ENCODE measurements around the gene TPSB2.
"Not testable (repeated sequence)": the region's sequence is repeated elsewhere in the genome, so short reads cannot be mapped to it uniquely, and the experiment has no call there.

TPSB2 gene

DNA sequence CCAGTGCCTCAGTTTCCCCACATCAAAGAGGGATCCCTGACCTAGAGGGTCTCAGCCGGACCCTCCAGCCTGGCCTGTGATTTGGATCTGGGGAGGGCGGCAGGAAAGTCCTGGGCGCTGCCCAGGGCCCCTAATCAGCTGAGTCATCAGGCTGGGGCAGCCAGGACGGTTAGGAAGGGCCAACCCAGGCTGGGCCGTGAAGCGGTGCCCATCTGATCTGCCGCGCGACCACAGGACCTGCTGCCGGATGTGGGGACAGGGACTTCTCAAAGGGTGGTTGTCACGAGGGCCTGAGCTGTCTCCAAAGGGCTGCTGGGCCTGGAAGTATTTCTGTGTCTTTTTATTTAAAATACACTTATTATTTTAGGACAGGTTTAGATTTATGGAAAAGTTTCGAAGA, 14.9 kb upstream of the TPSB2 start:
- no peak for DNase-seq (ENCODE audit: low read depth)
- no peak overlapping the region for H3K4me3 ChIP-seq (ENCODE audit: low read depth, low read length)

- not testable (repeated sequence) for DNase-seq (ENCODE audit: low read depth)
Observed at GRCh38 chr16:1243907-1244850, 14.2 kb upstream of the TPSB2 start.

DNA sequence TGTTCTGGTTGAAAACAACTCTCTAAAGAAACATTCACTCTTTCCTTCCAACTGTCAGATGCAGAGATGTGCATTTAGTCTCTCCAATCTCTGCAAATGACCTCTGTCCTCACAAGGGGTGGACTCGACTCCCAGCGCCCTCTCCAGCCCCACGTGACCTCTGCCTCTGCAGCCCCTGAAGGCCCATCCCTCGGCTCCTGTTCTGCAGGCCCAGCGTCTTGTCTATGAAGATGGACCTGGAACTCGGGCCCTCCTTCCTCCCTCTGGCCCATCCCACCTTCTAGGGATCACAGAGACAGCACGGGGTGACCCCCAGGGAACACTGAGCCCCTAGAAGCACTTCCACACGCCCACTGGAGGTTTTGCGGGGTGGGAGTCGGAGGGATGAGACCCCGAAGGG, 13.4 kb upstream of the TPSB2 start:
- not testable (repeated sequence) for DNase-seq (ENCODE audit: low read depth); H3K4me3 ChIP-seq (ENCODE audit: low read depth, low read length)

More at GRCh38 chr16:1243907-1244850, 14.2 kb upstream of the TPSB2 start:
- not testable (repeated sequence) for H3K4me3 ChIP-seq (ENCODE audit: low read depth, low read length)

GRCh38 chr16:1241081-1241480, 11.1 kb upstream of the TPSB2 start:
- DNase-seq (ENCODE audit: low read depth); H3K4me3 ChIP-seq (ENCODE audit: low read depth, low read length): not testable (repeated sequence)

- H3K4me3 ChIP-seq (ENCODE audit: low read depth, low read length); DNase-seq (ENCODE audit: low read depth): not testable (repeated sequence)
Observed at GRCh38 chr16:1240436-1240835, 10.5 kb upstream of the TPSB2 start, which contains the start of gene TPSAB1. Gene TPSAB1 (plus strand): TSS chr16:1240705. CDS start chr16:1240939, 234 bp downstream.

GRCh38 chr16:1239575-1239974, 9.6 kb upstream of the TPSB2 start:
- not testable (repeated sequence) for DNase-seq (ENCODE audit: low read depth); H3K4me3 ChIP-seq (ENCODE audit: low read depth, low read length)

DNA sequence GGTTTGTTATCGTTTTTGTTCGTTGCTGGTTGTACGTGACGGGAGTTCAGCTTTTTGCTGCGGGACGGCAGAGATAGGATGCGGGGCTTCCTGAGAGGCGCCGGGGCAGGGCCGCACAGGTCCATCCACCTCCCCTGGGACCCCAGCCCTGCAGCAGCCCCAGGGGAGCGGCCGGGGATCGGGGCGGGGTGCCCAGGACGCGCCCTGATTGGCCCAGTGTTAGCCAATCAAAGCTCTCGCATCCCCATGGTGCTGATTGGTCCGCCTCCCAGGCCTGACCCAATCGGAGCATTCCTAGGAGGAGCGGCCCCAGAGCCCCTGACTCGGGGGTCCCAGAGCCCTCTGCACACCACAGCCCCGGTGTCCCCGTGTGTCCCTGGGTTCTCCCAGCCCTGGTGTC, 8.9 kb upstream of the TPSB2 start:
- not testable (repeated sequence) for H3K4me3 ChIP-seq (ENCODE audit: low read depth, low read length); DNase-seq (ENCODE audit: low read depth)

DNA sequence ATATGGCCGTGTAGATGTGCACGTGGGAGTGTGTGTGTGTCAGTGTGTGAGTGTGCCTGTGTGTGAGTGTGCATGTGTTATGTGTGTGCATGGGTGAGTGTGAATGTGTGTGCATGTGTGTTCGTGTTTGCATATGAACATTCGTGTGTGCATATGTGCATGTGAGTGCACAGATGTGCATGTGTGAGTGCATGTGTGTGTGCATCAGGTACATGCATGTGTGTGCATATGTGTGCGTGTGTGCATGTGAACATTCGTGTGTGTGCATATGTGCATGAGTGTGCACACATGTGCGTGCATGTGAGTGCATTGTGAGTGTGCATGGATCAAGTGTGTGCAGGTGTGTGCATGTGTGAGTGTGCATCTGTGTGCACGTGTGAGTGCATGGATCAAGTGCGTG, 8.0 kb upstream of the TPSB2 start:
- no peak for DNase-seq (ENCODE audit: low read depth)
- H3K4me3 ChIP-seq (ENCODE audit: low read depth, low read length): no peak overlapping the region

DNA sequence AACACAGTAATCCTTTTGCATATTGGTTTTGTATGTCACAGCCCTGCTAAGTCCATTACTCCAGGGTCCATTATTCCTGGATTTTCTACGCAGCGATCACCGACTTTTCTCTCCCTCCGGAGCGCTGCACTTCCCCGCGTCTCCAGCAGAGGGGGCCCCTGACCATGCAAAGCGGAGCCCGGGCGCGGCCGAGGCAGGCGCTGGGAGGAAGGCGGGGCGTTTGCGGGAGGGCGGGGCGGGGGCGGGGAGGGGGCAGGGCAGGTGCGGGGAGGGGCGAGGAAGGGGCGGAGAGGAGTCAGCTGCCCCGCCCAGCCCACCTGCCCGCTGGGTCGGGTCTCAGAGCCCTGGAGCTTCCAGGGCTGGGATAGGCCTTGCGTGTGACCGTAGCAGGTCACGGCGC, 6.7 kb upstream of the TPSB2 start:
- DNase-seq (ENCODE audit: low read depth); H3K4me3 ChIP-seq (ENCODE audit: low read depth, low read length): not testable (repeated sequence)

DNA sequence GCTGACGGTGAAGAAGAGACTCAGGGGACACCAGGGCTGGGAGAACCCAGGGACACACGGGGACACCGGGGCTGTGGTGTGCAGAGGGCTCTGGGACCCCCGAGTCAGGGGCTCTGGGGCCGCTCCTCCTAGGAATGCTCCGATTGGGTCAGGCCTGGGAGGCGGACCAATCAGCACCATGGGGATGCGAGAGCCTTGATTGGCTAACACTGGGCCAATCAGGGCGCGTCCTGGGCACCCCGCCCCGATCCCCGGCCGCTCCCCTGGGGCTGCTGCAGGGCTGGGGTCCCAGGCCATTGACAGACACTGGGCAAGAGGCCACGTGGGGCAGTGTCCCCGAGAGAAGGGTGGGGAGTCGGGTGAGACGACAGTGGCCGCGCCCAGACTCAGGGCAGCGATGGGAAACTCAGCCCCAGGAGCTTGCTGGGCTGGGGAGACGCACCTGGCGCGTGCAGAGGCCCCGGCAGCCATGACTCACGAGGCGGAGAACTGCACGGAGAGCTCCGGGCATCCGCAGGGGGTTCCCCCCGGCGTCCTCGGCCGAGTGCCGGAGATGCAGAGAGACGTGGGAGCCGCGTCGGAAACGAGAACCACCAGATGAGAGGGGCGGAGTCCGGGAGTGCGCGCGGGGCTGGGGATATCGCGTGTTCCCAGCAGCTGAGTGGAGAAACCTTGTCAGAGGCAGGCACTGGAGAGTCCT, 2.2 kb upstream of the TPSB2 start:
- H3K4me3 ChIP-seq (ENCODE audit: low read depth, low read length); DNase-seq (ENCODE audit: low read depth): not testable (repeated sequence)

- not testable (repeated sequence) for DNase-seq (ENCODE audit: low read depth)
Observed at GRCh38 chr16:1231301-1231700, 1.3 kb upstream of the TPSB2 start.

GRCh38 chr16:1230471-1231212, 658 bp upstream of the TPSB2 start:
- H3K4me3 ChIP-seq (ENCODE audit: low read depth, low read length); DNase-seq (ENCODE audit: low read depth): not testable (repeated sequence)

More at GRCh38 chr16:1231301-1231700, 1.3 kb upstream of the TPSB2 start:
- H3K4me3 ChIP-seq (ENCODE audit: low read depth, low read length): not testable (repeated sequence)

DNA sequence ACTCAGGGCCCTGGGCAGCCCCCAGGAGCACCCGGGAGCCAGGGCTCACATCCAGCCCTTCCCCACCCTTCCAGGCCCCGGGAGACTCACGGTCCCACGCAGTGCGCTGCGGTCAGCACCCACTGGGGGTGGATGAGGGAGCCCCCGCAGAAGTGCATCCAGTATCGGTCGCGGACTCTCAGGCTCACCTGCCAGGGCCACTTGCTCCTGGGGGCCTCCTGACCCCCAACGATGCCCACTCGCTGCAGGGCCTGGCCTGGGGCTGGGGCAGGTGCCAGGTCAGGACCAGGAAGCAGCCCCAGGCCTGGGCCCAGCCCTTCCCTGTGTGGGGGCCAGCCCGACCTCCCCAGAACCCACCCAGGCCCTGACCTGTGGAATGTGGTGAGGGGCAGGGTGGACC, 508 bp downstream of the TPSB2 start:
- DNase-seq (ENCODE audit: low read depth); H3K4me3 ChIP-seq (ENCODE audit: low read depth, low read length): not testable (repeated sequence)

GRCh38 chr16:1228227-1228626, 1.8 kb downstream of the TPSB2 start:
- not testable (repeated sequence) for DNase-seq (ENCODE audit: low read depth); H3K4me3 ChIP-seq (ENCODE audit: low read depth, low read length)

DNA sequence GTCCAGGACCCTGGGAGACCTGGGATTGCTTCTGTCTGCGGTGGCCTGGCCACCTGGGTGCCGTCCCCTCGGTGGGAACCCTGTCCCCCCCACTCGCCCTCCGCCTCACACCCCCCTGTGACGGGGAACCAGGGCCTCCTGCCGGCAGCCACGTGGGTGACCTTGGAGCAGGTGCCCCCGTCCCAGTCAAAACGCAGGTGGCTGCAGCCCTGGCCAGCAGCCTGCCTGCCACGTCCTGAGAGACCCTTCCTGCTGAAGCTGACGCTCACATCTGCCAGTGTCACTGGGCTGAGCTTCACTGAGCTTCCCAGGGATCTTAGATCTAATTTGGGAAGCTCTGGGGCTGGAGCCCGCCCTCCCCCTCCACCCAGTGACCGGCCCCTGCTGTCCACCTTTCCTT, 3.3 kb downstream of the TPSB2 start:
- not testable (repeated sequence) for DNase-seq (ENCODE audit: low read depth); H3K4me3 ChIP-seq (ENCODE audit: low read depth, low read length)

- not testable (repeated sequence) for H3K4me3 ChIP-seq (ENCODE audit: low read depth, low read length); DNase-seq (ENCODE audit: low read depth)
Observed at GRCh38 chr16:1225728-1226311, 4.2 kb downstream of the TPSB2 start.

- no peak within 1 kb of the TSS for H3K4me3 ChIP-seq (ENCODE audit: low read depth, low read length)
- no peak for DNase-seq (ENCODE audit: low read depth)
Observed at GRCh38 chr16:1225051-1225451, 4.9 kb downstream of the TPSB2 start, which contains the start of gene TPSG1. Gene TPSG1 (minus strand): TSS chr16:1225268. CDS start chr16:1225252, 16 bp downstream.

DNA sequence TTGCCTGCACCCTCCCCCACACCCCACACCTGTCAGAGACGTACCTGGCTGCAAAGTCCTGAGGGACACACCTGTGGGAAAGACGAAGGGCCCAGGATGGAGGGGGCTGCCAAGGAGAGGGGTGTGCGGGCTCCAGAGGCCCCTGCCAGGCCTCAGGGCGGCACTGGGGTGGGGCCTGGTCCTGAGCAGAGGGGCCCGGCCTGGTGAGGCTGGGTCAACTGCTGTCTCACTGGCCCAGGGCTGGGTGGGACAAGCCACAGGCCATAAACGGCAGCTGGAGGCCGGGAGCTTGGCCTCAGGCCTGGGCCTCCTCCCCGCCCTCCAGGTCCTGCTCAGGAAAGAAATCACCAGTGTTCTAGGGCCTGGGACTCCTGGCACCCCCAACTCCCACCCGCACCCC, 5.4 kb downstream of the TPSB2 start:
- DNase-seq (ENCODE audit: low read depth): no peak
- H3K4me3 ChIP-seq (ENCODE audit: low read depth, low read length): no peak overlapping the region
